Muscle of leg (tissue), 16 donors: ENCODE results near the gene CAV2. TPM values are rescaled to one million over a fixed set of nuclear protein-coding genes. Genes with fewer than 3 reads are reported as not detected.
A peak's percentile ranks its signal among the peaks of the same experiment; 100 is the strongest.

ENCODE experiments used
- DNase-seq: peaks from one replicate; pipeline ENCODE4 v3.0.0; 2013
- H3K27ac ChIP-seq: one replicate; pipeline ENCODE4 v1.5.1; 2013; ENCODE audit warnings: mild to moderate bottlenecking, low read length, control low read depth
- H3K27me3 ChIP-seq: one replicate; pipeline ENCODE4 v1.6.1; 2013; ENCODE audit warnings: low read length; ENCODE audit not compliant: control insufficient read depth, insufficient read depth
- H3K36me3 ChIP-seq: one replicate; pipeline ENCODE4 v1.6.1; 2013; ENCODE audit warnings: low read length; ENCODE audit not compliant: control insufficient read depth, insufficient read depth
- H3K4me1 ChIP-seq: one replicate; pipeline ENCODE4 v1.6.1; 2013; ENCODE audit warnings: low read length; ENCODE audit not compliant: control insufficient read depth, insufficient read depth
- H3K4me3 ChIP-seq: one replicate; pipeline ENCODE4 v1.5.1; 2013; ENCODE audit warnings: low read length, control low read depth
- H3K9me3 ChIP-seq: replicated peaks from 2 replicates; pipeline ENCODE4 v1.6.1; 2013; ENCODE audit warnings: low read depth, low read length; ENCODE audit not compliant: control insufficient read depth
- WGBS: methylation state at CpG from one replicate; pipeline ENCODE4 v1.1.5; 2013; ENCODE audit warnings: missing lambda C conversion rate; ENCODE audit not compliant: insufficient coverage; 5-methylcytosine and 5-hydroxymethylcytosine counted together
- long read RNA-seq, 11 donors: transcript quantifications; one replicate each; lab custom pipeline, GENCODE V29; 2026
- polyA plus RNA-seq, 8 donors: library from polyadenylated mRNA; unstranded; fragments of 120-200 nt; gene quantifications; one replicate each; pipeline versions ENCODE4 v1.2.1 to v1.2.3, GENCODE V29; 2013; ENCODE audit warnings: inconsistent platforms in 1 of 8, low replicate concordance in 1 of 8; ENCODE audit not compliant: insufficient read length in 8 of 8, insufficient read depth in 1 of 8
- total RNA-seq: library from RNA; stranded (reverse); fragments of 120-200 nt; gene quantifications from one replicate; pipeline ENCODE4 v1.2.4, GENCODE V29; 2013

CAV2 gene
- total RNA-seq (33.6 TPM), polyA plus RNA-seq (10 to 100 TPM; 38.2 to 50.3 (median 40.2) TPM)
- long read RNA-seq, donor 1, transcript CAV2-201 (3 exons, 3,301 nt) = major isoform, 14 of 16 reads
- long read RNA-seq, donor 1, partial matches to known transcripts = 0 of 16 reads
- long read RNA-seq, donor 1, other reads (novel, unspliced or antisense) = 0 of 16 reads
- long read RNA-seq, donor 2, partial matches to known transcripts = 0 of 3 reads
- long read RNA-seq, donor 2, other reads (novel, unspliced or antisense) = 0 of 3 reads
- long read RNA-seq, donor 3, transcript CAV2-201 (3 exons, 3,301 nt) = major isoform, 33 of 39 reads
- long read RNA-seq, donor 3, partial matches to known transcripts = 0 of 39 reads
- long read RNA-seq, donor 3, other reads (novel, unspliced or antisense) = 0 of 39 reads
- long read RNA-seq, donor 4, transcript CAV2-201 (3 exons, 3,301 nt) = major isoform, 14 of 19 reads
- long read RNA-seq, donor 4, partial matches to known transcripts = 0 of 19 reads
- long read RNA-seq, donor 4, other reads (novel, unspliced or antisense) = 0 of 19 reads
- long read RNA-seq, donor 5, transcript CAV2-214 (2 exons, 787 nt) = minor isoform, 5 of 64 reads
- long read RNA-seq, donor 5, transcript CAV2-201 (3 exons, 3,301 nt) = major isoform, 55 of 64 reads
- long read RNA-seq, donor 5, partial matches to known transcripts = 0 of 64 reads
- long read RNA-seq, donor 5, other reads (novel, unspliced or antisense) = 0 of 64 reads
- long read RNA-seq, donor 6, transcript CAV2-201 (3 exons, 3,301 nt) = major isoform, 26 of 33 reads
- long read RNA-seq, donor 6, partial matches to known transcripts = 0 of 33 reads
- long read RNA-seq, donor 6, other reads (novel, unspliced or antisense) = 0 of 33 reads
- long read RNA-seq, donor 7, transcript CAV2-201 (3 exons, 3,301 nt) = major isoform, 25 of 28 reads
- long read RNA-seq, donor 7, partial matches to known transcripts = 0 of 28 reads
- long read RNA-seq, donor 7, other reads (novel, unspliced or antisense) = 0 of 28 reads
- long read RNA-seq, donor 8, transcript CAV2-201 (3 exons, 3,301 nt) = major isoform, 45 of 50 reads
- long read RNA-seq, donor 8, partial matches to known transcripts = 0 of 50 reads
- long read RNA-seq, donor 8, other reads (novel, unspliced or antisense) = 0 of 50 reads
- long read RNA-seq, donor 9, transcript CAV2-201 (3 exons, 3,301 nt) = major isoform, 11 of 14 reads
- long read RNA-seq, donor 9, partial matches to known transcripts = 0 of 14 reads
- long read RNA-seq, donor 9, other reads (novel, unspliced or antisense) = 0 of 14 reads
- long read RNA-seq, donor 10, transcript CAV2-201 (3 exons, 3,301 nt) = major isoform, 28 of 31 reads
- long read RNA-seq, donor 10, partial matches to known transcripts = 0 of 31 reads
- long read RNA-seq, donor 10, other reads (novel, unspliced or antisense) = 0 of 31 reads
- long read RNA-seq, donor 11, transcript CAV2-201 (3 exons, 3,301 nt) = major isoform, 20 of 25 reads
- long read RNA-seq, donor 11, partial matches to known transcripts = 0 of 25 reads
- long read RNA-seq, donor 11, other reads (novel, unspliced or antisense) = 0 of 25 reads

- WGBS = 2% methylated on average over 74 of the region's 86 CpGs
- no peaks in the 10 kb centered on the region for H3K9me3 ChIP-seq
- peaks cover 3% of the 10 kb centered on the region for H3K27me3 ChIP-seq
- no peaks in the 10 kb centered on the region for H3K36me3 ChIP-seq
- H3K4me3 ChIP-seq = peak within 1 kb of the TSS; percentile 75
- peak; percentile 76 for DNase-seq
- H3K27ac ChIP-seq = peak within 1 kb of the TSS; percentile 81
- H3K4me1 ChIP-seq = peaks cover 11% of the 10 kb centered on the region
These were observed at the start of gene CAV2 for GRCh38 chr7:116499168-116500077. TSS of gene CAV2 (plus strand) at chr7:116499738. CDS start at chr7:116499782, 44 bp downstream.

DNA sequence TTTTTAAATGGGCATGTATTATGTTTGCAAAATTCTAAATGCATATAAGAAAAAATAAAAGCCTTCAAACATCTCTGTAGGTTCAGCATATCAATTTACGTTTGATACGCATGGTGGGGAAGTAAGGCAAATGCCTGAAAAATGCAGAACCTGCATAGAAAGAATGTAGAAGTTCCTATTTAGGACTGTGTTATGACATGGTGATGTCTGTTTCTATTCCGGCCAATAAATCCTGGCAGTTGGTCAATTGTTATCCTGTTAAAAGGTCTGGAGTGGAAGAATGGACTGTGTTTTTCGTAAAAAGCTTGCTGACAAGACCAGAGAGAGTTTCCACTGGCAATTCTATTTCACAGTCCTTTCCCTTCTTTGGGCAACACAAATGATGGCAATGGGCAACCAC, 49.6 kb upstream of the CAV2 start:
- Histone ChIP-seq H3K9me3 (no peaks in the 10 kb centered on the region), H3K4me1 (no peaks in the 10 kb centered on the region), H3K27me3 (no peaks in the 10 kb centered on the region), H3K36me3 (no peaks in the 10 kb centered on the region), H3K4me3 (no peak overlapping the region), H3K27ac (no peak overlapping the region)
- DNase-seq = peak; percentile 87
- 21% methylated on average over 4 of the region's 4 CpGs for WGBS

- Histone ChIP-seq H3K4me3 (no peak overlapping the region), H3K4me1 (no peaks in the 10 kb centered on the region), H3K36me3 (no peaks in the 10 kb centered on the region), H3K27ac (no peak overlapping the region), H3K27me3 (no peaks in the 10 kb centered on the region), H3K9me3 (no peaks in the 10 kb centered on the region)
- DNase-seq = no peak
- WGBS = 86% methylated on average over 1 of the region's 2 CpGs
These were observed 47.4 kb upstream of the CAV2 start for GRCh38 chr7:116451957-116452729.

DNA sequence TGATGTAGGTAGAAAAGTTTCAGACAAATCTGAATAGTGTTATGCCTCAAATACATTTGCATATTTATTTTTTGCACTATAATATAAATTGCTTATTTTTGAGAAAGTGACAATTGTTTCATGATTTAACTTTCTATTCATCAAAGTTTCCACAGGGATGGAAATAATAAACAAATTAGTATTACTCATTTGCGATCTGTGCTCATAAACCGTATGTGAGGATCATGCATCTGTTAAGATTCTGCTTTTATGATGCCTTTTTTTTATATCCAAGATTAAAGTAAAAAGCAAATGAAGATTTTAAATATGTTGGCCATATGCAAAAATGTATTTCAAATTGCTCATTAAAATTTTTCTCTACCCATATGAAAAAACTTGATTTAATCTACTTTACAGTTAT, 45.2 kb upstream of the CAV2 start:
- H3K27me3 ChIP-seq = no peaks in the 10 kb centered on the region
- H3K27ac ChIP-seq = no peak overlapping the region
- no peak for DNase-seq
- H3K4me3 ChIP-seq = no peak overlapping the region
- H3K36me3 ChIP-seq = no peaks in the 10 kb centered on the region
- no CpG with 5 or more reads among the region's 2 CpGs for WGBS
- H3K4me1 ChIP-seq = no peaks in the 10 kb centered on the region
- H3K9me3 ChIP-seq = no peaks in the 10 kb centered on the region

GRCh38 chr7:116455009-116455408, 44.5 kb upstream of the CAV2 start:
- Histone ChIP-seq H3K27ac (no peak overlapping the region), H3K4me1 (no peaks in the 10 kb centered on the region), H3K27me3 (no peaks in the 10 kb centered on the region), H3K9me3 (no peaks in the 10 kb centered on the region), H3K36me3 (no peaks in the 10 kb centered on the region), H3K4me3 (no peak overlapping the region)
- no peak for DNase-seq
- no CpG with 5 or more reads among the region's 2 CpGs for WGBS

- H3K9me3 ChIP-seq = no peaks in the 10 kb centered on the region
- WGBS = no CpG with 5 or more reads among the region's 1 CpG
These were observed 44.0 kb upstream of the CAV2 start for GRCh38 chr7:116455499-116455898.

GRCh38 chr7:116461500-116461899, 38.0 kb upstream of the CAV2 start:
- Histone ChIP-seq H3K4me3 (no peak overlapping the region), H3K36me3 (no peaks in the 10 kb centered on the region), H3K27ac (no peak overlapping the region), H3K4me1 (no peaks in the 10 kb centered on the region), H3K9me3 (no peaks in the 10 kb centered on the region), H3K27me3 (no peaks in the 10 kb centered on the region)
- no peak for DNase-seq

More at GRCh38 chr7:116455499-116455898, 44.0 kb upstream of the CAV2 start:
- no peak for DNase-seq
- Histone ChIP-seq H3K27ac (no peak overlapping the region), H3K4me1 (no peaks in the 10 kb centered on the region), H3K27me3 (no peaks in the 10 kb centered on the region), H3K4me3 (no peak overlapping the region), H3K36me3 (no peaks in the 10 kb centered on the region)

GRCh38 chr7:116463956-116464355, 35.6 kb upstream of the CAV2 start:
- no CpG with 5 or more reads among the region's 4 CpGs for WGBS
- H3K9me3 ChIP-seq = no peaks in the 10 kb centered on the region
- no peak overlapping the region for H3K27ac ChIP-seq
- H3K4me1 ChIP-seq = no peaks in the 10 kb centered on the region
- no peak for DNase-seq
- no peak overlapping the region for H3K4me3 ChIP-seq
- no peaks in the 10 kb centered on the region for H3K27me3 ChIP-seq
- no peaks in the 10 kb centered on the region for H3K36me3 ChIP-seq
